SU-DHL-6 (cell line): ENCODE data around the gene LTBP1.
"Not testable (repeated sequence)": the region's sequence is repeated elsewhere in the genome, so short reads cannot be mapped to it uniquely, and the experiment has no call there.

ENCODE experiments used
- H2AFZ ChIP-seq: fragments of 200-600 bp; sonication (generic); 2 replicates; pipeline ENCODE4 v1.6.1; 2014; ENCODE audit warnings: low read depth, mild to moderate bottlenecking, moderate library complexity, mixed read lengths, antibody characterized with exemption, low read length; ENCODE audit not compliant: severe bottlenecking
- H3F3A ChIP-seq: fragments of 200-600 bp; shearing (Covaris generic); 2 replicates; pipeline ENCODE4 v1.6.0; 2016; ENCODE audit warnings: antibody characterized with exemption, mild to moderate bottlenecking; ENCODE audit not compliant: insufficient read depth
- H3K27ac ChIP-seq: fragments of 200-600 bp; sonication (generic); 2 replicates; pipeline ENCODE4 v1.5.1; 2016; ENCODE audit warnings: low read depth, mild to moderate bottlenecking, low read length, moderate library complexity, mixed read lengths
- H3K27me3 ChIP-seq: fragments of 200-600 bp; sonication (generic), shearing (Covaris generic); 2 replicates; pipeline ENCODE4 v1.6.0; 2014; ENCODE audit warnings: mild to moderate bottlenecking, low read length
- H3K36me3 ChIP-seq: fragments of 200-600 bp; sonication (generic); 2 replicates; pipeline ENCODE4 v1.6.1; 2014; ENCODE audit warnings: mild to moderate bottlenecking, low read length, mixed read lengths
- H3K4me2 ChIP-seq: fragments of 300-600, 200-600 bp; shearing (Covaris generic), sonication (generic); 2 replicates; pipeline ENCODE4 v1.6.0; 2014; ENCODE audit warnings: low read length, low read depth, mild to moderate bottlenecking; ENCODE audit not compliant: poor library complexity, severe bottlenecking
- H3K4me3 ChIP-seq: fragments of 200-600 bp; sonication (generic); 2 replicates; pipeline ENCODE4 v1.5.1; 2014; ENCODE audit warnings: antibody characterized with exemption, low read length, mild to moderate bottlenecking, mixed read lengths; ENCODE audit not compliant: insufficient read depth, poor library complexity, severe bottlenecking
- H3K79me2 ChIP-seq: fragments of 200-600 bp; sonication (generic); 2 replicates; pipeline ENCODE4 v1.6.1; 2014; ENCODE audit warnings: mild to moderate bottlenecking, low read length, moderate library complexity; ENCODE audit not compliant: insufficient read depth
- H3K9ac ChIP-seq: fragments of 200-600 bp; sonication (generic); 2 replicates; pipeline ENCODE4 v1.7.0; 2014; ENCODE audit warnings: mild to moderate bottlenecking, low read length
- H3K9me2 ChIP-seq: fragments of 200-600 bp; sonication (generic); replicated peaks from 2 replicates; pipeline ENCODE4 v1.6.1; 2014; ENCODE audit warnings: low read length; ENCODE audit not compliant: insufficient read depth
- H3K9me3 ChIP-seq: fragments of 200-600 bp; sonication (generic); 2 replicates; pipeline ENCODE4 v1.6.1; 2014; ENCODE audit warnings: low read length, mixed read lengths; ENCODE audit not compliant: insufficient read depth
- H4K20me1 ChIP-seq: fragments of 200-600 bp; sonication (generic); 2 replicates; pipeline ENCODE4 v1.6.1; 2014; ENCODE audit warnings: low read depth, mild to moderate bottlenecking, antibody characterized with exemption, low read length, moderate library complexity, mixed read lengths
- CTCF ChIP-seq: fragments of 200-600 bp; sonication (generic); IDR thresholded peaks from one replicate; pipeline ENCODE4 v1.5.1; 2017; ENCODE audit warnings: antibody characterized with exemption, mild to moderate bottlenecking, low read length, moderate library complexity; ENCODE audit not compliant: insufficient read depth, poor library complexity, severe bottlenecking
- EZH2phosphoT487 ChIP-seq: fragments of 200-600 bp; sonication (generic), shearing (Covaris generic); conservative IDR thresholded peaks from 2 replicates; pipeline ENCODE4 v1.6.1; 2018; ENCODE audit warnings: mild to moderate bottlenecking, antibody characterized with exemption, low read length, moderate library complexity, mixed read lengths

LTBP1 gene

GRCh38 chr2:33168425-33168824, 221.7 kb downstream of the LTBP1 start:
- no peaks in the 10 kb centered on the region for H3K9me3 ChIP-seq
- no peaks in the 10 kb centered on the region for H3K9me2 ChIP-seq
- H3K4me2 ChIP-seq = no peak overlapping the region
- H3F3A ChIP-seq = no peaks in the 10 kb centered on the region
- no peak overlapping the region for H3K27ac ChIP-seq
- H3K9ac ChIP-seq = no peak overlapping the region
- H3K27me3 ChIP-seq = no peaks in the 10 kb centered on the region
- H3K36me3 ChIP-seq = peaks cover 12% of the 10 kb centered on the region
- H3K79me2 ChIP-seq = peaks cover 29% of the 10 kb centered on the region; the same call in 1 of the 2 replicates
- no peak overlapping the region for H2AFZ ChIP-seq
- no peak overlapping the region for H3K4me3 ChIP-seq
- H4K20me1 ChIP-seq = no peaks in the 10 kb centered on the region
- no peak for TF ChIP-seq CTCF
- no peak for TF ChIP-seq EZH2phosphoT487

GRCh38 chr2:33168922-33169321, 222.2 kb downstream of the LTBP1 start:
- Histone ChIP-seq H3K9ac (no peak overlapping the region), H3K36me3 (peaks cover 12% of the 10 kb centered on the region), H3K27me3 (no peaks in the 10 kb centered on the region), H3K4me2 (no peak overlapping the region), H3K9me2 (no peaks in the 10 kb centered on the region), H3K9me3 (no peaks in the 10 kb centered on the region), H3F3A (no peaks in the 10 kb centered on the region), H3K79me2 (peaks cover 29% of the 10 kb centered on the region; the same call in 1 of the 2 replicates), H4K20me1 (no peaks in the 10 kb centered on the region), H3K27ac (no peak overlapping the region), H2AFZ (no peak overlapping the region), H3K4me3 (no peak overlapping the region)
- TF ChIP-seq EZH2phosphoT487 = no peak
- TF ChIP-seq CTCF = no peak

- Histone ChIP-seq H3K79me2 (peaks cover 27% of the 10 kb centered on the region; the same call in 1 of the 2 replicates), H3K36me3 (peaks cover 12% of the 10 kb centered on the region)
Observed at GRCh38 chr2:33170251-33170650, 223.5 kb downstream of the LTBP1 start.

GRCh38 chr2:33177627-33178026, 230.9 kb downstream of the LTBP1 start:
- no peaks in the 10 kb centered on the region for H3K27me3 ChIP-seq
- peaks cover 13% of the 10 kb centered on the region for H3K36me3 ChIP-seq
- peaks cover 31% of the 10 kb centered on the region for H3K79me2 ChIP-seq
- no peaks in the 10 kb centered on the region for H3K9me2 ChIP-seq
- H2AFZ ChIP-seq = no peak overlapping the region
- TF ChIP-seq CTCF (no peak), EZH2phosphoT487 (no peak)
- H4K20me1 ChIP-seq = no peaks in the 10 kb centered on the region
- H3K9ac ChIP-seq = no peak overlapping the region
- no peaks in the 10 kb centered on the region for H3K9me3 ChIP-seq
- peaks cover 5% of the 10 kb centered on the region for H3F3A ChIP-seq
- no peak overlapping the region for H3K4me3 ChIP-seq
- H3K4me2 ChIP-seq = no peak overlapping the region
- no peak overlapping the region for H3K27ac ChIP-seq

More at GRCh38 chr2:33170251-33170650, 223.5 kb downstream of the LTBP1 start:
- H3K9me3 ChIP-seq, H3K9ac ChIP-seq, H4K20me1 ChIP-seq, H2AFZ ChIP-seq, H3K9me2 ChIP-seq, H3K4me3 ChIP-seq, H3F3A ChIP-seq, H3K4me2 ChIP-seq, H3K27ac ChIP-seq, H3K27me3 ChIP-seq: not testable (repeated sequence)
